ENCODE data around the gene LTN1. TPM values are rescaled to one million over a fixed set of nuclear protein-coding genes. Genes with fewer than 3 reads are reported as not detected.
"Not testable (repeated sequence)": the region's sequence is repeated elsewhere in the genome, so short reads cannot be mapped to it uniquely, and the experiment has no call there.

Gene LTN1, protein sequence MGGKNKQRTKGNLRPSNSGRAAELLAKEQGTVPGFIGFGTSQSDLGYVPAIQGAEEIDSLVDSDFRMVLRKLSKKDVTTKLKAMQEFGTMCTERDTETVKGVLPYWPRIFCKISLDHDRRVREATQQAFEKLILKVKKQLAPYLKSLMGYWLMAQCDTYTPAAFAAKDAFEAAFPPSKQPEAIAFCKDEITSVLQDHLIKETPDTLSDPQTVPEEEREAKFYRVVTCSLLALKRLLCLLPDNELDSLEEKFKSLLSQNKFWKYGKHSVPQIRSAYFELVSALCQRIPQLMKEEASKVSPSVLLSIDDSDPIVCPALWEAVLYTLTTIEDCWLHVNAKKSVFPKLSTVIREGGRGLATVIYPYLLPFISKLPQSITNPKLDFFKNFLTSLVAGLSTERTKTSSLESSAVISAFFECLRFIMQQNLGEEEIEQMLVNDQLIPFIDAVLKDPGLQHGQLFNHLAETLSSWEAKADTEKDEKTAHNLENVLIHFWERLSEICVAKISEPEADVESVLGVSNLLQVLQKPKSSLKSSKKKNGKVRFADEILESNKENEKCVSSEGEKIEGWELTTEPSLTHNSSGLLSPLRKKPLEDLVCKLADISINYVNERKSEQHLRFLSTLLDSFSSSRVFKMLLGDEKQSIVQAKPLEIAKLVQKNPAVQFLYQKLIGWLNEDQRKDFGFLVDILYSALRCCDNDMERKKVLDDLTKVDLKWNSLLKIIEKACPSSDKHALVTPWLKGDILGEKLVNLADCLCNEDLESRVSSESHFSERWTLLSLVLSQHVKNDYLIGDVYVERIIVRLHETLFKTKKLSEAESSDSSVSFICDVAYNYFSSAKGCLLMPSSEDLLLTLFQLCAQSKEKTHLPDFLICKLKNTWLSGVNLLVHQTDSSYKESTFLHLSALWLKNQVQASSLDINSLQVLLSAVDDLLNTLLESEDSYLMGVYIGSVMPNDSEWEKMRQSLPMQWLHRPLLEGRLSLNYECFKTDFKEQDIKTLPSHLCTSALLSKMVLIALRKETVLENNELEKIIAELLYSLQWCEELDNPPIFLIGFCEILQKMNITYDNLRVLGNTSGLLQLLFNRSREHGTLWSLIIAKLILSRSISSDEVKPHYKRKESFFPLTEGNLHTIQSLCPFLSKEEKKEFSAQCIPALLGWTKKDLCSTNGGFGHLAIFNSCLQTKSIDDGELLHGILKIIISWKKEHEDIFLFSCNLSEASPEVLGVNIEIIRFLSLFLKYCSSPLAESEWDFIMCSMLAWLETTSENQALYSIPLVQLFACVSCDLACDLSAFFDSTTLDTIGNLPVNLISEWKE (N-terminal part only)
- total RNA-seq (67.8 TPM), polyA plus RNA-seq (9.5 TPM)

DNA sequence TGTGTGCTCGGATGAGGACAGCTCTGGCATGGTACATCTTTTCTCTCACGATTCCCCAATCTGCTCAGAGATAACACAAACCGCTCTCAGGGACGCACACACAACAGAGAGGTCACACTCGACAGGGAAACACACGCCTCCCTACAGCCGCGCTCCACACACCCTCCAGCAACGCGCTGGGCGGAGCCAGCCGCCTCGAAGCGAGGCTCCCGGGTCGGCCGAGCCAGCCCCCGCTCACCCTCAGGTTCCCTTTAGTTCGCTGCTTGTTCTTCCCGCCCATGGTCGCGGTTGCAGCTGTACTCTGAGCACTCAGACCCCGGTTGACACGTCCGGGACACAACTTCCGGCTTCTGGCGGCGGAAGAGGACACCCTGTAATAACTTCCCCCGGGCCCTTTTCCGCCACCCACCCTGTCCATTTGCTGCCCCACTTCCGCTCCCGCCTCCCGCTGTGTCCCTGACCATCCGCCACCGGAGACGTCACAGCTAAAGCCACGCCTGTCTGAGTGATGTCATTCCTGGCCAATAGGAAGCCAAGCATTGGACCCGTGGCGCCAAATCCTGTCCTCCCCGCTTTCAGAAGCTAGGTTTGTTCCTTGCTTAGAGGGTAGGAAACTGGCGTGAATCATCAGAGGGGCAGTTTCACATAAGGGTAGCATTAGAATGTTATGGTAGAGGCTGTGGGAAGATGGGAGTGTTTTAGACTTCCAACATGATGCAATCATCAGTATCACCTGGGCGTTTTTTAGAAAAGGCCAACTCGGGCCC is at the start of gene LTN1:
TSS of gene LTN1 (minus strand) at position 352 of the 767 bp plus-strand sequence. CDS start at position 280, 72 bp downstream.
- peak; percentile 99 for DNase-seq (ENCODE audit: extremely low spot score)
- WGBS, result under 1% methylated on average over 43 of the region's 43 CpGs
- peak within 1 kb of the TSS; percentile 93 for H3K27ac ChIP-seq (ENCODE audit: low read depth)
- H3K4me3 ChIP-seq (ENCODE audit: low read depth, low read length), result peak within 1 kb of the TSS; percentile 72
- H3K4me1 ChIP-seq (ENCODE audit: insufficient read depth), result no peaks in the 10 kb centered on the region
- H3K36me3 ChIP-seq (ENCODE audit: insufficient read depth), result no peaks in the 10 kb centered on the region

DNA sequence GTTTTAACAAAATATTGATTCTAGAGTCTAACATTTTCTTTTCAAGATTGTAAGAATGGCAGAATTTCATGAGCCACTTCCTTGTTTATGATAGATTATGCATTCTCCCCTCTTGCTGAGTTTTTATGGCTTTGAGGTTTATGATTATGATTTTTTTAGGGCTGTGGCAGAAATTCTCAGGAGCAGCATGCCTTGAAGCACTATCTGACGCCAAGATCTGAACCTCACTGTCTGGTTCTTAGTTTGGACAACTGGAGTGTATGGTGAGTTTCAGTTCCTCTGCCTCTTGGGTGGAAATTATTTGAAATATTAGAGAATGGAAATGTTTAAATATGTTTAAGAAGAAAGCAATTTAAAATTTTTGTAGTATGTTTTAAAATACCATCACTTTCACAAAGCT is 42.0 kb upstream of the LTN1 start:
- 87% methylated on average over 1 of the region's 1 CpG for WGBS
- DNase-seq (ENCODE audit: extremely low spot score), result no peak
- H3K36me3 ChIP-seq (ENCODE audit: insufficient read depth), result peaks cover 1% of the 10 kb centered on the region
- no peak overlapping the region for H3K27ac ChIP-seq (ENCODE audit: low read depth)
- no peaks in the 10 kb centered on the region for H3K4me1 ChIP-seq (ENCODE audit: insufficient read depth)
- H3K4me3 ChIP-seq (ENCODE audit: low read depth, low read length), result no peak overlapping the region

DNA sequence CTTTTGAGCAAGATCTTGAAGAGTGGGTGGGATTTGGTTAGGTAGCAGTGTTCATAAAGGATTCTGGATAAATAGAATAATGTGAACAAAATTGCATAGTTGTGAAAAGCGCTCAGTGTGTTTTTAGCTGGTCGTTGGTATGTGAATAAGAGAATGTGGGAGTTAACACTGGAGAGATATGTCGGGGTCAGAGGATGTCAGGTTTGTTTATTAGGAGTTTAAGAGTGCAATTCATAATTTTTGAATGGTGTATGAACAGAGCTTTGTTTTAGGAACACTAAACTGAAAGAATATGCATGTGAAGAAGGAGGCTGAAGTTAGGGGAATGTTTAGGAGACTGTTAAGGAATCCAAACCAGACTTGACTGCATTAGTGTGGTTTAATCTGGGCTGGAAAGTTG is 41.2 kb upstream of the LTN1 start:
- H3K27ac ChIP-seq (ENCODE audit: low read depth), result no peak overlapping the region
- WGBS, result 80% methylated on average over 3 of the region's 3 CpGs
- no peak overlapping the region for H3K4me3 ChIP-seq (ENCODE audit: low read depth, low read length)
- H3K36me3 ChIP-seq (ENCODE audit: insufficient read depth), result peaks cover under 1% of the 10 kb centered on the region
- DNase-seq (ENCODE audit: extremely low spot score), result no peak
- H3K4me1 ChIP-seq (ENCODE audit: insufficient read depth), result no peaks in the 10 kb centered on the region

DNA sequence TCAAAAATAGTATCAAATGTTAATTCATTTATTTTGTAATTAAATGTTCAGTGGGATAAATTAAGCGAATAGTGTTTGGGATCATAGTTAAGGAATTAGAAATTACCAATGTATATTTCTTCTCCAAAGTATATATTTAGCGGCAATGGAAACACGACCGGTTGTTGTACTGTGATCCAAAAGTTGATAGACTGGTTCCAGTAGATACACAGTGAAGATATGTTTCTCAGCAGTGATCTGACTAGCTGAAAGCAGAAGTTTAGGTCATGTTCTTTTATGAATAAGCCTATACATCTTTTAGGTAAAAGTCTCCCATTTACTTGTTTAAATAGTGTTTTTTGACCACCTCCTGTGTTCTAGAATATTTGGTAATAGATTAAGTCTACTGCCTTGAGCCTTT is 40.6 kb upstream of the LTN1 start:
- H3K27ac ChIP-seq (ENCODE audit: low read depth), result no peak overlapping the region

DNA sequence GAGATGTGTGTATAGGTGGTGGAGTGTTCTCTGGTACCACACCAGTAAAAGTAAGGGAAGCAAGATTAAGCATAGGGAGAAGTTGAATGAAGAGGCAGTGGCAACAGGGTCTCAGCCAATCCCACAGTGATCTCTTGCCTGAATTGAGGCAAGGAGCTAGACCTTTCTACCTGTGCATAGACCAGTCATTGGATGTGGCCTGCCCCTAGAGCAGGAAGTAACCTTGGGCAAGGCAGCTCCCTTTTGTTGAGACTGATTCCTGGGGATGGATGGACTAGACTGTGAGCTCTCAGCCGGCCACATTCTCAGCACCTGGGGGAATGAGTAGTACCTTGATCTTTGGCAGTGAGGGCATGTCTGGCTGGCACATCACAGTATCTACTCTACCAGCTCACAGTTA is 38.2 kb upstream of the LTN1 start:
- no peaks in the 10 kb centered on the region for H3K36me3 ChIP-seq (ENCODE audit: insufficient read depth)
- 96% methylated on average over 1 of the region's 1 CpG for WGBS

More for the DNA sequence above, 40.6 kb upstream of the LTN1 start:
- Histone ChIP-seq H3K4me3 (ENCODE audit: low read depth, low read length) (no peak overlapping the region), H3K36me3 (ENCODE audit: insufficient read depth) (no peaks in the 10 kb centered on the region), H3K4me1 (ENCODE audit: insufficient read depth) (no peaks in the 10 kb centered on the region)
- no peak for DNase-seq (ENCODE audit: extremely low spot score)
- WGBS, result 62% methylated on average over 4 of the region's 4 CpGs

DNA sequence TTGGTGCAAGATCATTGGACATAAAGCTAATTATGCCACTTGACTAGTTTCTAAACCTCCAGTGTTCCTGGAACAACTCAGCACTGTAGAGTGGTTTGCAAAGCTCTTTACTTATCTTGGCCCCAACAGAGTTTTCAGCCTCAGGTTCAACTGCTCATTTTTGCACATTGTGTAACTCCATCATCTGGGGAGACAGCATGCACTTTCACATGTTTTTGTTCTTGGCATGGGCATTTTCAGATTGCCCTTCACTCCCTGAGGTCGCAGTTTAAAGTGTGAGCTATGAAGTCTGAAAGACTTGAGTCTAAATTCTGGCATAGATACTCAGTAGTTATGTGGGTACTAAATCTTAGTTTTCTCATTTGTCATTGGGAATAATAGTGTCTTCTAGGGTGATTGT is 36.8 kb upstream of the LTN1 start:
- Histone ChIP-seq H3K27ac (ENCODE audit: low read depth) (no peak overlapping the region), H3K4me3 (ENCODE audit: low read depth, low read length) (no peak overlapping the region), H3K4me1 (ENCODE audit: insufficient read depth) (no peaks in the 10 kb centered on the region), H3K36me3 (ENCODE audit: insufficient read depth) (no peaks in the 10 kb centered on the region)
- no peak for DNase-seq (ENCODE audit: extremely low spot score)
- 94% methylated on average over 1 of the region's 1 CpG for WGBS

More for the DNA sequence above, 38.2 kb upstream of the LTN1 start:
- DNase-seq (ENCODE audit: extremely low spot score), result no peak
- no peak overlapping the region for H3K4me3 ChIP-seq (ENCODE audit: low read depth, low read length)
- no peak overlapping the region for H3K27ac ChIP-seq (ENCODE audit: low read depth)
- no peaks in the 10 kb centered on the region for H3K4me1 ChIP-seq (ENCODE audit: insufficient read depth)

DNA sequence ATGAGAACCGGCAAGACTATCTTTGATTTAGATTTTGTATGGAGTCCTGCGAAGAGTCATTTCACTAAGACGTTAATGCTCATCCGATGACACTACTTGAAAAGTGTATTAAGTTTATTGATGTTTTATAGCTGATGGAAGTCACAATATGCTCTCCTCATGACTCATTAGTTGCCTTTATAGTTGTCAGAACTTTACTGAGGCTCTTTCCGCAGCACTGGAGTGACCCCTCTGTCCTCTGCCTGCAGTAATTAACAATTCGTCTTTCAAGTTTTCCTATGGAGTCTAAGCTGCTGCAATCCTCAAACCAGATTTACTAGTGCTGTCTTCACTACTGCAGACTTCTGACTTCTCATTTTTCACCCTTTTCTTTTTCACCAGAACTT is 32.6 kb upstream of the LTN1 start:
- WGBS, result 3% methylated on average over 6 of the region's 6 CpGs
- no peaks in the 10 kb centered on the region for H3K4me1 ChIP-seq (ENCODE audit: insufficient read depth)
- no peaks in the 10 kb centered on the region for H3K36me3 ChIP-seq (ENCODE audit: insufficient read depth)
- H3K4me3 ChIP-seq (ENCODE audit: low read depth, low read length), result peak overlapping the region; percentile 52
- no peak overlapping the region for H3K27ac ChIP-seq (ENCODE audit: low read depth)
- no peak for DNase-seq (ENCODE audit: extremely low spot score)

DNA sequence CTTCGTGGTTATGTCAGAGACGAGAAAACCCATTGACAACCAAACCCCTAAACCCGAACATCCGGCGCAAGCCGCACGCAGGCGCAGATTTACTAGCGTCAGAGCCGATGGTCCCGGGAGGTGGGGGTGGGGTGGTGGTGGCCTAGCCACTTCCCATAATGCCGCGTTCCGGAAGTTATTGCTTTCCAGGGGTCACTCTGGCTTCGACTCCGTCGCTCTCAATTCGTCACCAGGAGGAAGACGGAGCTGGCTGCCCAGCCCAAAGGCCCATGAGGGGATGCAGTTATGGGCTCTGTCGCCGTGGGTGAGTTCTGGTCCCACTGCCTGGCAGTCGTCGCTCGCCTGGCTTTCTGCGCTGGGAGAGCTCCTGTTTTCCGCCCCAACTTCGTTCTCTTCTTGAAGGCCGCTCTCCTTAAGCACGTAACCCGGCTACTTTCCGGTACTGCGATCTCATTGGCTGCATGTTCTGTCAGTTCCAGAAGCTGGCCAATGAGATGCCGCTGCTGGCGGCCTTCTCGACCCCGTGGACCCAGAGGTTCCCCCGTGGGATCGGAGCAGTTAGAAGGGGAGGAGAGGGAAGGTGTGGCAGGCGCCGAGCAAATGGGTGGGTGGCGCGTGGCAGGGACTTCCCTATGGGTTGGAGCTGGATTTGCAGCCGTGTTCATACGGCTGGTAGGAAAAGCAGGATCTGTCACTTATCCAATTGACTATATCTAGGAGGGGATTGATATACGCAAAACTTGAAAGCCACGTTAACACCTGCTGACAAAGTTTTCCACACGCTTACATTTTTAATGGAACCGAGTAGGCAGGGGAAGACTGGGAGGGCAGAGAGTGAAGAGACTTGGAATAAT is 32.0 kb upstream of the LTN1 start, which contains the start of gene USP16:
TSS of gene USP16 (plus strand) at position 195 of the 854 bp plus-strand sequence. CDS start 3,246 bp downstream, outside the sequence.
- Histone ChIP-seq H3K27ac (ENCODE audit: low read depth) (peak within 1 kb of the TSS; percentile 99), H3K4me1 (ENCODE audit: insufficient read depth) (no peaks in the 10 kb centered on the region), H3K36me3 (ENCODE audit: insufficient read depth) (no peaks in the 10 kb centered on the region), H3K4me3 (ENCODE audit: low read depth, low read length) (peak within 1 kb of the TSS; percentile 52)
- DNase-seq (ENCODE audit: extremely low spot score), result peak; percentile 93
- WGBS, result under 1% methylated on average over 48 of the region's 48 CpGs

DNA sequence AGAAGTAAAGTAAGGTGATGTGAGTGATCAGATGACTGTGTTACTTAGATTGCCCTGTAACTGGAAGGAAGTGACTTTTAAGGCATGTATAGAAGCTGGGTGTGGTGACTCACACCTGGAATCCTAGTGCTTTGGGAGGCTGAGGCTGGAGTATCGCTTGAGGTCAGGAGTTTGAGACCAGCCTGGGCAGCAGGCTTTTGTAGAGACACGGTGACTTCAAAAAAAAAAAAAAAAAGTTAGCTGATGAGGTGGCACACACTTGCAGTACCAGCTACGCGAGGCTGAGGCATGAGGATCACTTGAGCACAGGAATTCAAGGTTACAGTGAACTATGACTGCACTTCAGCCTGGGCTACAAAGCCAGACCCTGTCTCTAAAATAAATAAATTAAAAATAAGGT is 29.5 kb upstream of the LTN1 start:
- DNase-seq (ENCODE audit: extremely low spot score), result no peak
- H3K4me3 ChIP-seq (ENCODE audit: low read depth, low read length), result no peak overlapping the region
- WGBS, result 92% methylated on average over 4 of the region's 4 CpGs
- no peak overlapping the region for H3K27ac ChIP-seq (ENCODE audit: low read depth)
- no peaks in the 10 kb centered on the region for H3K36me3 ChIP-seq (ENCODE audit: insufficient read depth)
- H3K4me1 ChIP-seq (ENCODE audit: insufficient read depth), result no peaks in the 10 kb centered on the region

DNA sequence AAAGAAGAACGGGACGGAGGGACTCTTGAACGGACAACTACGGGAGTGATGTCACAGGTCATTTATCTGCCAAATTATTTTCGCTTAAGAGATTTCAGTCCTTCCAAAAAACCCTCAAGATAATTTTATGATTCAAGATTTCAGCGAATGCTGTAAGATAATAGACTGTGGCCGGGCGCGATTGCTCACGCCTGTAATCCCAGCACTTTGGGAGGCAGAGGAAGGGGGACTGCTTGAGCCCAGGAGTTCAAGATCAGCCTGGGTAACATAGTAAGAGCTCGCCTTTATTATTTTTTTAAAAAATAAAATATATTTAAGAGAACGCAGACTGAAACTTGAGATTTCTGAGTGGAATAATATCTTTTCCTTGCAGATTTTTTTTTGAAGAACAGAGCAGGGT is 25.9 kb upstream of the LTN1 start:
- DNase-seq (ENCODE audit: extremely low spot score), result no peak
- Histone ChIP-seq H3K4me1 (ENCODE audit: insufficient read depth) (no peaks in the 10 kb centered on the region), H3K36me3 (ENCODE audit: insufficient read depth) (no peaks in the 10 kb centered on the region), H3K4me3 (ENCODE audit: low read depth, low read length) (peak overlapping the region; percentile 66), H3K27ac (ENCODE audit: low read depth) (no peak overlapping the region)
- 10% methylated on average over 12 of the region's 12 CpGs for WGBS

DNA sequence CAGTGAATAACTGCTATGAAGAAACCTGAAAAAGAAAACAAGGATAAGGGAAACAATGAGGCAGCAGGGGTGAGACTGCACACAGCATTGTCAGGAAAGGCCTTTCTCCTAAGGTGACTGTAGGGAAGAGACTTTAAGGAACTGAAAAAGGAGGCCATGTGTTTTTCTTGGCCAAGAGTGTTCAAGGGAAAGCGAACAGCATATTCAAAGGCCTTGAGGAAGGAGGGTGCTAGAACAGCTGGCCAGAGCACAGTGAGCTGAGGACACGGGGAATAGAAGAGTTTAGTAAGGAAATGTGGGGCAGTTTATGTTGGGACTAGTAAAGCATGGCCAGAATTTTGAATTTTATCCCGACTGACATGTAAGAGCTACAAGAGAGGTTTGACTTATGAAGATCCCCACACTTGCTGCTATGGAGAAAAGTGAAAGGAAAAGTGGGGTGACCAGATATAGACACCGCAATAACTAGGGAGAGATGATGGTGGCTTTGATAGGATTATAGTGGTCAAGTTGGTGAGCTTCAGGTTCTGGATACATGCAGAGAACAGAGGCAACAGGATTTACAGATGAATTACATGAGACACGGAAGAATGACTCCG is 25.1 kb upstream of the LTN1 start:
- WGBS, result 87% methylated on average over 6 of the region's 6 CpGs
- H3K4me3 ChIP-seq (ENCODE audit: low read depth, low read length), result peak overlapping the region; percentile 66

DNA sequence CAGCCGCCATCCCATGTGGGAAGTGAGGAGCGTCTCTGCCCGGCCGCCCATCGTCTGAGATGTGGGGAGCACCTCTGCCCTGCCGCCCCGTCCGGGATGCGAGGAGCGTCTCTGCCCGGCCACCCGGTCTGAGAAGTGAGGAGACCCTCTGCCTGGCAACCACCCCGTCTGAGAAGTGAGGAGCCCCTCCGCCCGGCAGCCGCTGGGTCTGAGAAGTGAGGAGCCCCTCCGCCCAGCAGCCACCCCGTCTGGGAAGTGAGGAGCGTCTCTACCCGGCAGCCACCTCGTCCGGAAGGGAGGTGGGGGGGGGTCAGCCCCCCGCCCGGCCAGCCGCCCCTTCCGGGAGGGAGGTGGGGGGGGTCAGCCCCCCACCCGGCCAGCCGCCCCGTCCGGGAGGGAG is 18.6 kb upstream of the LTN1 start:
- 96% methylated on average over 21 of the region's 30 CpGs for WGBS
- H3K27ac ChIP-seq (ENCODE audit: low read depth); H3K4me1 ChIP-seq (ENCODE audit: insufficient read depth); H3K4me3 ChIP-seq (ENCODE audit: low read depth, low read length); DNase-seq (ENCODE audit: extremely low spot score); H3K36me3 ChIP-seq (ENCODE audit: insufficient read depth): not testable (repeated sequence)

More for the DNA sequence above, 25.1 kb upstream of the LTN1 start:
- no peaks in the 10 kb centered on the region for H3K4me1 ChIP-seq (ENCODE audit: insufficient read depth)
- no peak overlapping the region for H3K27ac ChIP-seq (ENCODE audit: low read depth)
- DNase-seq (ENCODE audit: extremely low spot score), result no peak
- H3K36me3 ChIP-seq (ENCODE audit: insufficient read depth), result no peaks in the 10 kb centered on the region
